GM23338 (cell line): ENCODE data around the gene ADGRL3. TPM values are rescaled to one million over a fixed set of nuclear protein-coding genes. Genes with fewer than 3 reads are reported as not detected.
A peak's percentile ranks its signal among the peaks of the same experiment; 100 is the strongest.

Experiments
- ATAC-seq: fragments of 200-7000 bp; cut with Tn5 transposase; 3 replicates; pipeline ENCODE4 v1.9.1; 2020
- DNase-seq: peaks from one replicate; pipeline ENCODE4 v3.0.0-alpha.2; 2015; ENCODE audit warnings: low spot score
- H2AFZ ChIP-seq: fragments of 200-600 bp; sonication (generic); 2 replicates; pipeline ENCODE4 v1.8.0; 2016; ENCODE audit warnings: antibody characterized with exemption, mild to moderate bottlenecking, moderate library complexity
- H3F3A ChIP-seq: fragments of 200-600 bp; sonication (generic); replicated peaks from 2 replicates; pipeline ENCODE4 v1.8.0; 2017; ENCODE audit warnings: antibody characterized with exemption, mixed run types, low read depth
- H3K27ac ChIP-seq: fragments of 200-600 bp; sonication (generic); 2 replicates; pipeline ENCODE4 v1.6.1; 2016; ENCODE audit warnings: low read depth
- H3K27me3 ChIP-seq: fragments of 200-600 bp; sonication (generic); 2 replicates; pipeline ENCODE4 v1.8.0; 2016; ENCODE audit warnings: mild to moderate bottlenecking, mixed run types, moderate library complexity; ENCODE audit not compliant: insufficient read depth
- H3K36me3 ChIP-seq: fragments of 200-600 bp; sonication (generic); 2 replicates; pipeline ENCODE4 v1.8.0; 2016; ENCODE audit warnings: mild to moderate bottlenecking; ENCODE audit not compliant: insufficient read depth
- H3K4me1 ChIP-seq: fragments of 200-600 bp; sonication (generic); 2 replicates; pipeline ENCODE4 v1.8.0; 2016; ENCODE audit warnings: mild to moderate bottlenecking, moderate library complexity; ENCODE audit not compliant: insufficient read depth
- H3K4me2 ChIP-seq: fragments of 200-600 bp; sonication (generic); 2 replicates; pipeline ENCODE4 v1.7.1; 2017; ENCODE audit warnings: mixed run types
- H3K4me3 ChIP-seq: fragments of 200-600 bp; sonication (generic); 2 replicates; pipeline ENCODE4 v1.6.1; 2016; ENCODE audit warnings: mixed run types
- H3K79me2 ChIP-seq: fragments of 200-600 bp; sonication (generic); replicated peaks from 2 replicates; pipeline ENCODE4 v1.8.0; 2017; ENCODE audit warnings: mild to moderate bottlenecking; ENCODE audit not compliant: insufficient read depth
- H3K9me2 ChIP-seq: fragments of 200-600 bp; sonication (generic); 2 replicates; pipeline ENCODE4 v1.8.0; 2017; ENCODE audit not compliant: insufficient read depth
- H4K20me1 ChIP-seq: fragments of 200-600 bp; sonication (generic); replicated peaks from 2 replicates; pipeline ENCODE4 v1.8.0; 2017; ENCODE audit warnings: mild to moderate bottlenecking; ENCODE audit not compliant: insufficient read depth
- H3K27ac Mint-ChIP-seq: 2 replicates; pipeline ENCODE4 v1.8.0; 2020; ENCODE audit warnings: inconsistent platforms, mild to moderate bottlenecking, moderate library complexity, mixed read lengths
- H3K27me3 Mint-ChIP-seq: 3 replicates; pipeline ENCODE4 v1.8.0; 2022; ENCODE audit warnings: low read depth, mild to moderate bottlenecking, moderate library complexity, mixed read lengths, inconsistent platforms; ENCODE audit not compliant: insufficient read depth, poor library complexity
- H3K36me3 Mint-ChIP-seq: 3 replicates; pipeline ENCODE4 v1.8.0; 2021; ENCODE audit warnings: low read depth, mild to moderate bottlenecking, inconsistent platforms, moderate library complexity, mixed read lengths
- H3K4me1 Mint-ChIP-seq: 3 replicates; pipeline ENCODE4 v1.8.0; 2020; ENCODE audit warnings: mild to moderate bottlenecking, inconsistent platforms, mixed read lengths
- H3K4me3 Mint-ChIP-seq: 3 replicates; pipeline ENCODE4 v1.8.0; 2021; ENCODE audit warnings: moderate library complexity, mild to moderate bottlenecking, inconsistent platforms, mixed read lengths
- H3K9me3 Mint-ChIP-seq: 3 replicates; pipeline ENCODE4 v1.8.0; 2020; ENCODE audit warnings: moderate library complexity, mild to moderate bottlenecking, inconsistent platforms, mixed read lengths
- CREB1 ChIP-seq: fragments of 250-450 bp; sonication (Bioruptor Pico); IDR thresholded peaks from 2 replicates; pipeline ENCODE4 v1.5.0; 2020; ENCODE audit warnings: low read depth, mild to moderate bottlenecking, moderate library complexity
- EZH2 ChIP-seq: fragments of 200-600 bp; sonication (generic); IDR thresholded peaks from one replicate; pipeline ENCODE4 v1.8.0; 2017; ENCODE audit warnings: antibody characterized with exemption, mild to moderate bottlenecking, low read depth; ENCODE audit not compliant: unreplicated experiment
- JUNB ChIP-seq: IDR thresholded peaks from one replicate; pipeline ENCODE4 v1.6.1; 2016; ENCODE audit warnings: antibody characterized with exemption; ENCODE audit not compliant: unreplicated experiment
- NANOG ChIP-seq: IDR thresholded peaks from 2 replicates; pipeline ENCODE4 v1.6.1; 2016; ENCODE audit warnings: antibody characterized with exemption, borderline replicate concordance
- POLR2AphosphoS5 ChIP-seq: IDR thresholded peaks from 2 replicates; pipeline ENCODE4 v1.6.1; 2016; ENCODE audit warnings: antibody characterized with exemption, low read depth
- ZNF114 ChIP-seq: fragments of 250-450 bp; sonication (Bioruptor Pico); IDR thresholded peaks from 2 replicates; pipeline ENCODE4 v1.5.0; 2020; ENCODE audit warnings: mild to moderate bottlenecking, moderate library complexity
- ZNF331 ChIP-seq: fragments of 250-450 bp; sonication (Bioruptor Pico); IDR thresholded peaks from 2 replicates; pipeline ENCODE4 v1.5.0; 2020; ENCODE audit warnings: low read depth, mild to moderate bottlenecking, moderate library complexity
- polyA plus RNA-seq: library from polyadenylated mRNA; unstranded; fragments of >200 nt; fragmentation: Nextera tagmentation; extraction: Ambion mirVana; gene quantifications from 2 replicates; pipeline ENCODE4 v1.2.1, GENCODE V29; 2016
- total RNA-seq: library from RNA; depleted of rRNA; stranded (reverse); fragments of >200 nt; shearing (Covaris generic); gene quantifications from 2 replicates; pipeline ENCODE4 v1.2.3, GENCODE V29; 2014
- TF ChIP-seq, protein P1 (sequence below): fragments of 250-450 bp; sonication (Bioruptor Pico); IDR thresholded peaks from 2 replicates; pipeline ENCODE4 v1.5.0; 2020; ENCODE audit warnings: mild to moderate bottlenecking, moderate library complexity
- TF ChIP-seq, protein P2 (sequence below): IDR thresholded peaks from 2 replicates; pipeline ENCODE4 v1.6.1; 2016; ENCODE audit warnings: antibody characterized with exemption

ADGRL3 gene
- total and polyA plus RNA-seq, 2 experiments from 2014 or later = 9.7 to 16.5 TPM

- no peak overlapping the region for H3K27ac Mint-ChIP-seq
- Histone ChIP-seq H3K4me3 (no peak overlapping the region), H3K4me2 (no peak overlapping the region), H3F3A (no peaks in the 10 kb centered on the region), H2AFZ (peak overlapping the region; percentile 93), H3K27me3 (no peaks in the 10 kb centered on the region), H3K27ac (no peak overlapping the region), H4K20me1 (no peaks in the 10 kb centered on the region), H3K36me3 (no peaks in the 10 kb centered on the region), H3K9me2 (0 out of 2 replicates have a peak, but pooled peaks cover 5% of the 10 kb centered on the region), H3K79me2 (no peaks in the 10 kb centered on the region), H3K4me1 (no peaks in the 10 kb centered on the region)
- ATAC-seq (no peak), DNase-seq (no peak)
- H3K27me3 Mint-ChIP-seq = peaks cover 6% of the 10 kb centered on the region
- H3K4me3 Mint-ChIP-seq = no peak overlapping the region
- peaks cover 9% of the 10 kb centered on the region; the same call in 1 of the 3 replicates for H3K36me3 Mint-ChIP-seq
- H3K4me1 Mint-ChIP-seq = no peaks in the 10 kb centered on the region
- TF ChIP-seq POLR2AphosphoS5 = no peak
- TF ChIP-seq, protein P1, sequence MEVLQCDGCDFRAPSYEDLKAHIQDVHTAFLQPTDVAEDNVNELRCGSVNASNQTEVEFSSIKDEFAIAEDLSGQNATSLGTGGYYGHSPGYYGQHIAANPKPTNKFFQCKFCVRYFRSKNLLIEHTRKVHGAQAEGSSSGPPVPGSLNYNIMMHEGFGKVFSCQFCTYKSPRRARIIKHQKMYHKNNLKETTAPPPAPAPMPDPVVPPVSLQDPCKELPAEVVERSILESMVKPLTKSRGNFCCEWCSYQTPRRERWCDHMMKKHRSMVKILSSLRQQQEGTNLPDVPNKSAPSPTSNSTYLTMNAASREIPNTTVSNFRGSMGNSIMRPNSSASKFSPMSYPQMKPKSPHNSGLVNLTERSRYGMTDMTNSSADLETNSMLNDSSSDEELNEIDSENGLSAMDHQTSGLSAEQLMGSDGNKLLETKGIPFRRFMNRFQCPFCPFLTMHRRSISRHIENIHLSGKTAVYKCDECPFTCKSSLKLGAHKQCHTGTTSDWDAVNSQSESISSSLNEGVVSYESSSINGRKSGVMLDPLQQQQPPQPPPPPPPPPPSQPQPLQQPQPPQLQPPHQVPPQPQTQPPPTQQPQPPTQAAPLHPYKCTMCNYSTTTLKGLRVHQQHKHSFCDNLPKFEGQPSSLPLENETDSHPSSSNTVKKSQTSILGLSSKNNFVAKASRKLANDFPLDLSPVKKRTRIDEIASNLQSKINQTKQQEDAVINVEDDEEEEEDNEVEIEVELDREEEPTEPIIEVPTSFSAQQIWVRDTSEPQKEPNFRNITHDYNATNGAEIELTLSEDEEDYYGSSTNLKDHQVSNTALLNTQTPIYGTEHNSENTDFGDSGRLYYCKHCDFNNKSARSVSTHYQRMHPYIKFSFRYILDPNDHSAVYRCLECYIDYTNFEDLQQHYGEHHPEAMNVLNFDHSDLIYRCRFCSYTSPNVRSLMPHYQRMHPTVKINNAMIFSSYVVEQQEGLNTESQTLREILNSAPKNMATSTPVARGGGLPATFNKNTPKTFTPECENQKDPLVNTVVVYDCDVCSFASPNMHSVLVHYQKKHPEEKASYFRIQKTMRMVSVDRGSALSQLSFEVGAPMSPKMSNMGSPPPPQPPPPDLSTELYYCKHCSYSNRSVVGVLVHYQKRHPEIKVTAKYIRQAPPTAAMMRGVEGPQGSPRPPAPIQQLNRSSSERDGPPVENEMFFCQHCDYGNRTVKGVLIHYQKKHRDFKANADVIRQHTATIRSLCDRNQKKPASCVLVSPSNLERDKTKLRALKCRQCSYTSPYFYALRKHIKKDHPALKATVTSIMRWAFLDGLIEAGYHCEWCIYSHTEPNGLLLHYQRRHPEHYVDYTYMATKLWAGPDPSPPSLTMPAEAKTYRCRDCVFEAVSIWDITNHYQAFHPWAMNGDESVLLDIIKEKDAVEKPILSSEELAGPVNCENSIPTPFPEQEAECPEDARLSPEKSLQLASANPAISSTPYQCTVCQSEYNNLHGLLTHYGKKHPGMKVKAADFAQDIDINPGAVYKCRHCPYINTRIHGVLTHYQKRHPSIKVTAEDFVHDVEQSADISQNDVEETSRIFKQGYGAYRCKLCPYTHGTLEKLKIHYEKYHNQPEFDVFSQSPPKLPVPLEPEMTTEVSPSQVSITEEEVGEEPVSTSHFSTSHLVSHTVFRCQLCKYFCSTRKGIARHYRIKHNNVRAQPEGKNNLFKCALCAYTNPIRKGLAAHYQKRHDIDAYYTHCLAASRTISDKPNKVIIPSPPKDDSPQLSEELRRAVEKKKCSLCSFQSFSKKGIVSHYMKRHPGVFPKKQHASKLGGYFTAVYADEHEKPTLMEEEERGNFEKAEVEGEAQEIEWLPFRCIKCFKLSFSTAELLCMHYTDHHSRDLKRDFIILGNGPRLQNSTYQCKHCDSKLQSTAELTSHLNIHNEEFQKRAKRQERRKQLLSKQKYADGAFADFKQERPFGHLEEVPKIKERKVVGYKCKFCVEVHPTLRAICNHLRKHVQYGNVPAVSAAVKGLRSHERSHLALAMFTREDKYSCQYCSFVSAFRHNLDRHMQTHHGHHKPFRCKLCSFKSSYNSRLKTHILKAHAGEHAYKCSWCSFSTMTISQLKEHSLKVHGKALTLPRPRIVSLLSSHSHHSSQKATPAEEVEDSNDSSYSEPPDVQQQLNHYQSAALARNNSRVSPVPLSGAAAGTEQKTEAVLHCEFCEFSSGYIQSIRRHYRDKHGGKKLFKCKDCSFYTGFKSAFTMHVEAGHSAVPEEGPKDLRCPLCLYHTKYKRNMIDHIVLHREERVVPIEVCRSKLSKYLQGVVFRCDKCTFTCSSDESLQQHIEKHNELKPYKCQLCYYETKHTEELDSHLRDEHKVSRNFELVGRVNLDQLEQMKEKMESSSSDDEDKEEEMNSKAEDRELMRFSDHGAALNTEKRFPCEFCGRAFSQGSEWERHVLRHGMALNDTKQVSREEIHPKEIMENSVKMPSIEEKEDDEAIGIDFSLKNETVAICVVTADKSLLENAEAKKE (CRISPR knock-in tag) = no peak
- H3K9me3 Mint-ChIP-seq = peaks cover 20% of the 10 kb centered on the region
Measured at GRCh38 chr4:62093735-62094134, 893.6 kb downstream of the ADGRL3 start.

DNA sequence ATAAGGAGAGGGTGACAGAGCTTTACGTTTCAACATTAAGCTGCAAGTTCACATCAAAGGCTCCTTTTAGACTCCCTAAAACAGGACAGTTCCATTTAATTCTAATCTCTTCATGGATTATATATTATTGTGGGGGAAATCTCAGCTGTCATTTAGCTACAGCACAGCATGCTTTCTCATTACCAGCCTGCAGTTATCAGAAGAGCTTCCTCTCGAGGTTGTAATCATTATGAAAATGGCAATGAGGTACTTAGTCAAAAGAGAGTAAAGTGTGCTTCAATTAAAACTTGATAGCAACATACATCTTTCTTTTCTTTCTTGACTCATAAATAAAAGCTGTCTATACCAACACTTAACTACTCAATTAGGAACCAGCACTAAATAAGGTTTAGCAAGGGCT is 896.8 kb downstream of the ADGRL3 start:
- Mint-ChIP-seq H3K27me3 (peaks cover 4% of the 10 kb centered on the region), H3K36me3 (peaks cover 13% of the 10 kb centered on the region; the same call in 1 of the 3 replicates), H3K4me1 (no peaks in the 10 kb centered on the region), H3K27ac (no peak overlapping the region), H3K4me3 (no peak overlapping the region), H3K9me3 (peaks cover 17% of the 10 kb centered on the region)
- H4K20me1 ChIP-seq = no peaks in the 10 kb centered on the region
- no peaks in the 10 kb centered on the region for H3K9me2 ChIP-seq
- no peak overlapping the region for H3K4me2 ChIP-seq
- 0 out of 2 replicates have a peak overlapping the region, but pooled peaks have one; percentile 6 for H2AFZ ChIP-seq
- H3K27me3 ChIP-seq = no peaks in the 10 kb centered on the region
- H3K4me3 ChIP-seq = no peak overlapping the region
- no peaks in the 10 kb centered on the region for H3F3A ChIP-seq
- DNase-seq = no peak
- H3K4me1 ChIP-seq = no peaks in the 10 kb centered on the region
- ATAC-seq = no peak
- H3K27ac ChIP-seq = no peak overlapping the region
- no peaks in the 10 kb centered on the region for H3K36me3 ChIP-seq
- H3K79me2 ChIP-seq = no peaks in the 10 kb centered on the region
- TF ChIP-seq NANOG (no peak), ZNF114 (CRISPR knock-in tag) (no peak), EZH2 (no peak), CREB1 (CRISPR knock-in tag) (no peak), JUNB (no peak), ZNF331 (CRISPR knock-in tag) (no peak)
- TF ChIP-seq, protein P2, sequence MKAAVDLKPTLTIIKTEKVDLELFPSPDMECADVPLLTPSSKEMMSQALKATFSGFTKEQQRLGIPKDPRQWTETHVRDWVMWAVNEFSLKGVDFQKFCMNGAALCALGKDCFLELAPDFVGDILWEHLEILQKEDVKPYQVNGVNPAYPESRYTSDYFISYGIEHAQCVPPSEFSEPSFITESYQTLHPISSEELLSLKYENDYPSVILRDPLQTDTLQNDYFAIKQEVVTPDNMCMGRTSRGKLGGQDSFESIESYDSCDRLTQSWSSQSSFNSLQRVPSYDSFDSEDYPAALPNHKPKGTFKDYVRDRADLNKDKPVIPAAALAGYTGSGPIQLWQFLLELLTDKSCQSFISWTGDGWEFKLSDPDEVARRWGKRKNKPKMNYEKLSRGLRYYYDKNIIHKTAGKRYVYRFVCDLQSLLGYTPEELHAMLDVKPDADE = no peak
